Liver (tissue), 9 donors: ENCODE results near the gene ARL14EP. TPM values are rescaled to one million over a fixed set of nuclear protein-coding genes. Genes with fewer than 3 reads are reported as not detected.

Source experiments
- DNase-seq: peaks from one replicate; pipeline ENCODE4 v3.0.0-alpha.2; 2017; ENCODE audit warnings: low spot score
- H3K27ac ChIP-seq, 2 donors: one replicate each; pipeline ENCODE4 v1.7.0; 2013; ENCODE audit warnings: inconsistent platforms in 2 of 2, low read length in 2 of 2, control low read depth in 1 of 2, low read depth in 1 of 2, mild to moderate bottlenecking in 1 of 2
- H3K27me3 ChIP-seq, 4 donors: one replicate each; pipeline versions ENCODE4 v1.6.1 to v1.7.0; 2013; ENCODE audit warnings: low read length in 3 of 4, inconsistent platforms in 1 of 4, mild to moderate bottlenecking in 1 of 4, moderate library complexity in 1 of 4; ENCODE audit not compliant: control insufficient read depth in 4 of 4, insufficient read depth in 4 of 4
- H3K36me3 ChIP-seq, 4 donors: one replicate each; pipeline versions ENCODE4 v1.6.1 to v1.7.0; 2013; ENCODE audit warnings: low read length in 3 of 4, mild to moderate bottlenecking in 3 of 4, low read depth in 1 of 4, moderate library complexity in 1 of 4; ENCODE audit not compliant: control insufficient read depth in 4 of 4, insufficient read depth in 3 of 4
- H3K4me1 ChIP-seq, 4 donors: one replicate each; pipeline versions ENCODE4 v1.6.1 to v1.7.0; 2013; ENCODE audit warnings: low read length in 3 of 4, mild to moderate bottlenecking in 3 of 4, moderate library complexity in 1 of 4; ENCODE audit not compliant: control insufficient read depth in 4 of 4, insufficient read depth in 4 of 4
- H3K4me3 ChIP-seq, 3 donors: one replicate each; pipeline versions ENCODE4 v1.6.1 to v1.7.0; 2013; ENCODE audit warnings: low read length in 3 of 3, control low read depth in 1 of 3, low read depth in 1 of 3, mild to moderate bottlenecking in 1 of 3
- H3K9ac ChIP-seq, 2 donors: one replicate each; pipeline ENCODE4 v1.7.0; 2013; ENCODE audit warnings: low read length in 2 of 2, mild to moderate bottlenecking in 2 of 2, moderate library complexity in 2 of 2, control low read depth in 1 of 2, low read depth in 1 of 2
- H3K9me3 ChIP-seq, 4 donors: one replicate each; pipeline versions ENCODE4 v1.6.1 to v1.7.0; 2013; ENCODE audit warnings: low read length in 3 of 4; ENCODE audit not compliant: control insufficient read depth in 4 of 4
- EGR1 ChIP-seq, 2 donors: IDR thresholded peaks; 2 replicates each; pipeline ENCODE4 v1.6.1; 2016 to 2018; ENCODE audit warnings: antibody characterized with exemption in 2 of 2, low read depth in 2 of 2
- FOXA1 ChIP-seq: IDR thresholded peaks from 2 replicates; pipeline ENCODE4 v1.6.1; 2016; ENCODE audit warnings: antibody characterized with exemption
- FOXA2 ChIP-seq: IDR thresholded peaks from 2 replicates; pipeline ENCODE4 v1.6.1; 2016; ENCODE audit warnings: antibody characterized with exemption
- GABPA ChIP-seq, 2 donors: IDR thresholded peaks in 1 of 2; conservative IDR thresholded peaks in 1 of 2; 2 replicates each; pipeline ENCODE4 v1.6.1; 2016; ENCODE audit warnings: antibody characterized with exemption in 2 of 2, mild to moderate bottlenecking in 1 of 2, moderate library complexity in 1 of 2
- HNF4A ChIP-seq, 2 donors: conservative IDR thresholded peaks; 2 replicates each; pipeline ENCODE4 v1.6.1; 2016; ENCODE audit warnings: antibody characterized with exemption in 2 of 2, mild to moderate bottlenecking in 2 of 2
- HNF4G ChIP-seq: IDR thresholded peaks from 2 replicates; pipeline ENCODE4 v1.6.1; 2016; ENCODE audit warnings: antibody characterized with exemption
- MAX ChIP-seq: IDR thresholded peaks from 2 replicates; pipeline ENCODE4 v1.6.1; 2016; ENCODE audit warnings: antibody characterized with exemption
- NR2F2 ChIP-seq: IDR thresholded peaks from 2 replicates; pipeline ENCODE4 v1.6.1; 2016; ENCODE audit warnings: antibody characterized with exemption
- RXRA ChIP-seq, 2 donors: IDR thresholded peaks; 2 replicates each; pipeline ENCODE4 v1.6.1; 2017 to 2018; ENCODE audit warnings: antibody characterized with exemption in 2 of 2, mild to moderate bottlenecking in 1 of 2
- YY1 ChIP-seq: IDR thresholded peaks from 2 replicates; pipeline ENCODE4 v1.6.1; 2016; ENCODE audit warnings: antibody characterized with exemption, mild to moderate bottlenecking
- WGBS: extraction: QIAGEN DNeasy Blood & Tissue Kit; methylation state at CpG from one replicate; pipeline ENCODE4 v1.1.7; 2013; 5-methylcytosine and 5-hydroxymethylcytosine counted together
- polyA plus RNA-seq, 2 donors: library from polyadenylated mRNA; stranded (reverse) in 1 of 2; unstranded in 1 of 2; fragments of 200-250 nt in 1 of 2; fragments of >200 nt in 1 of 2; fragmentation: Nextera tagmentation in 1 of 2; extraction: Ambion mirVana in 1 of 2; gene quantifications; one replicate each; pipeline versions ENCODE4 v1.2.1 to v1.2.3, GENCODE V29; 2013 to 2015
- total RNA-seq, 2 donors: library from RNA; depleted of rRNA; stranded (reverse); fragments of >200 nt; gene quantifications; one replicate each; pipeline ENCODE4 v1.2.3, GENCODE V29; 2014
- TF ChIP-seq, protein P1 (sequence below): IDR thresholded peaks from 2 replicates; pipeline ENCODE4 v1.6.1; 2016; ENCODE audit warnings: antibody characterized with exemption, mild to moderate bottlenecking
- TF ChIP-seq, protein P2 (sequence below): fragments of 150-350 bp; IDR thresholded peaks from 2 replicates; pipeline ENCODE4 v1.5.1; 2017; ENCODE audit warnings: improper control_type of control experiment, low read depth, low read length; ENCODE audit not compliant: missing input control
- TF ChIP-seq, protein P3 (sequence below): IDR thresholded peaks from 2 replicates; pipeline ENCODE4 v1.6.1; 2016; ENCODE audit warnings: antibody characterized with exemption
- donor health status: healthy.
- donor health status: healthy.
- donor health status: healthy.
- donor health status: healthy.
- donor health status: healthy.

Gene ARL14EP
- total and polyA plus RNA-seq, 4 donors, result 8.2 to 22.9 (median 13.6) TPM

GRCh38 chr11:30321321-30321720 is 1.6 kb upstream of the ARL14EP start (continued):
- TF ChIP-seq, protein P1, sequence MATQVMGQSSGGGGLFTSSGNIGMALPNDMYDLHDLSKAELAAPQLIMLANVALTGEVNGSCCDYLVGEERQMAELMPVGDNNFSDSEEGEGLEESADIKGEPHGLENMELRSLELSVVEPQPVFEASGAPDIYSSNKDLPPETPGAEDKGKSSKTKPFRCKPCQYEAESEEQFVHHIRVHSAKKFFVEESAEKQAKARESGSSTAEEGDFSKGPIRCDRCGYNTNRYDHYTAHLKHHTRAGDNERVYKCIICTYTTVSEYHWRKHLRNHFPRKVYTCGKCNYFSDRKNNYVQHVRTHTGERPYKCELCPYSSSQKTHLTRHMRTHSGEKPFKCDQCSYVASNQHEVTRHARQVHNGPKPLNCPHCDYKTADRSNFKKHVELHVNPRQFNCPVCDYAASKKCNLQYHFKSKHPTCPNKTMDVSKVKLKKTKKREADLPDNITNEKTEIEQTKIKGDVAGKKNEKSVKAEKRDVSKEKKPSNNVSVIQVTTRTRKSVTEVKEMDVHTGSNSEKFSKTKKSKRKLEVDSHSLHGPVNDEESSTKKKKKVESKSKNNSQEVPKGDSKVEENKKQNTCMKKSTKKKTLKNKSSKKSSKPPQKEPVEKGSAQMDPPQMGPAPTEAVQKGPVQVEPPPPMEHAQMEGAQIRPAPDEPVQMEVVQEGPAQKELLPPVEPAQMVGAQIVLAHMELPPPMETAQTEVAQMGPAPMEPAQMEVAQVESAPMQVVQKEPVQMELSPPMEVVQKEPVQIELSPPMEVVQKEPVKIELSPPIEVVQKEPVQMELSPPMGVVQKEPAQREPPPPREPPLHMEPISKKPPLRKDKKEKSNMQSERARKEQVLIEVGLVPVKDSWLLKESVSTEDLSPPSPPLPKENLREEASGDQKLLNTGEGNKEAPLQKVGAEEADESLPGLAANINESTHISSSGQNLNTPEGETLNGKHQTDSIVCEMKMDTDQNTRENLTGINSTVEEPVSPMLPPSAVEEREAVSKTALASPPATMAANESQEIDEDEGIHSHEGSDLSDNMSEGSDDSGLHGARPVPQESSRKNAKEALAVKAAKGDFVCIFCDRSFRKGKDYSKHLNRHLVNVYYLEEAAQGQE, result no peak
- TF ChIP-seq HNF4G (no peak), FOXA1 (no peak)

DNA sequence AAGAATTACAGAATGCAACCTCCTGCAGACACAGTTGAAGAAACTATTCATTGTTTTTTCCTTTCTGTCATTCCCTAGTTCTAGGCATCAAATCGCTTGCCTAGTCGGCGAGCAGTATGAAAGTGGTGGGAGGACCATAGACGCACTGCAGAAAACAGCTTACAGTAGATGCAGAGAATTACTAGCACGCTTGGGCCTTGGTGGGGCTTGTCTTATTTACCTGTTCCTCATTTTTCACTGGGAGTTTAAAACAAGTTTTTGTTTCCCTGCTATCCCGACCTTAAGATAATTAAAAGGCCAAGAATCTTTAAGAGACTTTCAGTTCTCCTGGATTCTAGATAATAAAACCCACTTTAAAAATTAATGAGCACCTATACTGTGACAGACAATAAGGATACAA is 713 bp upstream of the ARL14EP start:
- no peak for DNase-seq
- peaks cover 0 to 3% (median 0%) of the 10 kb centered on the region in 4 donors for H3K27me3 ChIP-seq
- no peak overlapping the region for H3K9ac ChIP-seq
- H3K9me3 ChIP-seq, result no peaks in the 10 kb centered on the region
- no peaks in the 10 kb centered on the region for H3K36me3 ChIP-seq
- peaks cover 0 to 27% (median 18%) of the 10 kb centered on the region in 4 donors for H3K4me1 ChIP-seq
- H3K4me3 ChIP-seq, result peak overlapping the region in 1 of 3 donors; percentile 82
- H3K27ac ChIP-seq, result no peak overlapping the region
- TF ChIP-seq, protein P2, sequence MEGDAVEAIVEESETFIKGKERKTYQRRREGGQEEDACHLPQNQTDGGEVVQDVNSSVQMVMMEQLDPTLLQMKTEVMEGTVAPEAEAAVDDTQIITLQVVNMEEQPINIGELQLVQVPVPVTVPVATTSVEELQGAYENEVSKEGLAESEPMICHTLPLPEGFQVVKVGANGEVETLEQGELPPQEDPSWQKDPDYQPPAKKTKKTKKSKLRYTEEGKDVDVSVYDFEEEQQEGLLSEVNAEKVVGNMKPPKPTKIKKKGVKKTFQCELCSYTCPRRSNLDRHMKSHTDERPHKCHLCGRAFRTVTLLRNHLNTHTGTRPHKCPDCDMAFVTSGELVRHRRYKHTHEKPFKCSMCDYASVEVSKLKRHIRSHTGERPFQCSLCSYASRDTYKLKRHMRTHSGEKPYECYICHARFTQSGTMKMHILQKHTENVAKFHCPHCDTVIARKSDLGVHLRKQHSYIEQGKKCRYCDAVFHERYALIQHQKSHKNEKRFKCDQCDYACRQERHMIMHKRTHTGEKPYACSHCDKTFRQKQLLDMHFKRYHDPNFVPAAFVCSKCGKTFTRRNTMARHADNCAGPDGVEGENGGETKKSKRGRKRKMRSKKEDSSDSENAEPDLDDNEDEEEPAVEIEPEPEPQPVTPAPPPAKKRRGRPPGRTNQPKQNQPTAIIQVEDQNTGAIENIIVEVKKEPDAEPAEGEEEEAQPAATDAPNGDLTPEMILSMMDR, result no peak
- TF ChIP-seq, protein P3, sequence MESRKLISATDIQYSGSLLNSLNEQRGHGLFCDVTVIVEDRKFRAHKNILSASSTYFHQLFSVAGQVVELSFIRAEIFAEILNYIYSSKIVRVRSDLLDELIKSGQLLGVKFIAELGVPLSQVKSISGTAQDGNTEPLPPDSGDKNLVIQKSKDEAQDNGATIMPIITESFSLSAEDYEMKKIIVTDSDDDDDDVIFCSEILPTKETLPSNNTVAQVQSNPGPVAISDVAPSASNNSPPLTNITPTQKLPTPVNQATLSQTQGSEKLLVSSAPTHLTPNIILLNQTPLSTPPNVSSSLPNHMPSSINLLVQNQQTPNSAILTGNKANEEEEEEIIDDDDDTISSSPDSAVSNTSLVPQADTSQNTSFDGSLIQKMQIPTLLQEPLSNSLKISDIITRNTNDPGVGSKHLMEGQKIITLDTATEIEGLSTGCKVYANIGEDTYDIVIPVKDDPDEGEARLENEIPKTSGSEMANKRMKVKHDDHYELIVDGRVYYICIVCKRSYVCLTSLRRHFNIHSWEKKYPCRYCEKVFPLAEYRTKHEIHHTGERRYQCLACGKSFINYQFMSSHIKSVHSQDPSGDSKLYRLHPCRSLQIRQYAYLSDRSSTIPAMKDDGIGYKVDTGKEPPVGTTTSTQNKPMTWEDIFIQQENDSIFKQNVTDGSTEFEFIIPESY, result no peak
- TF ChIP-seq FOXA1, result no peak
- no peak for TF ChIP-seq GABPA (IDR thresholded peaks at IDR 0.05 in 1 of 2, conservative IDR thresholded peaks at IDR 0.05 in 1 of 2)
- no peak for TF ChIP-seq YY1
- no peak for TF ChIP-seq HNF4G
- no peak for TF ChIP-seq NR2F2
- TF ChIP-seq RXRA (IDR thresholded peaks at IDR 0.05), result no peak
- TF ChIP-seq MAX, result no peak
- no peak for TF ChIP-seq FOXA2
- TF ChIP-seq HNF4A (conservative IDR thresholded peaks at IDR 0.05), result no peak
- TF ChIP-seq, protein P1, result no peak
- no peak for TF ChIP-seq EGR1 (IDR thresholded peaks at IDR 0.05; ENCODE audit: low read depth in 2 of 2)
- 66% methylated on average over 6 of the region's 6 CpGs for WGBS
